Measurements from ENCODE around the gene ETFB.

Gene ETFB

DNA sequence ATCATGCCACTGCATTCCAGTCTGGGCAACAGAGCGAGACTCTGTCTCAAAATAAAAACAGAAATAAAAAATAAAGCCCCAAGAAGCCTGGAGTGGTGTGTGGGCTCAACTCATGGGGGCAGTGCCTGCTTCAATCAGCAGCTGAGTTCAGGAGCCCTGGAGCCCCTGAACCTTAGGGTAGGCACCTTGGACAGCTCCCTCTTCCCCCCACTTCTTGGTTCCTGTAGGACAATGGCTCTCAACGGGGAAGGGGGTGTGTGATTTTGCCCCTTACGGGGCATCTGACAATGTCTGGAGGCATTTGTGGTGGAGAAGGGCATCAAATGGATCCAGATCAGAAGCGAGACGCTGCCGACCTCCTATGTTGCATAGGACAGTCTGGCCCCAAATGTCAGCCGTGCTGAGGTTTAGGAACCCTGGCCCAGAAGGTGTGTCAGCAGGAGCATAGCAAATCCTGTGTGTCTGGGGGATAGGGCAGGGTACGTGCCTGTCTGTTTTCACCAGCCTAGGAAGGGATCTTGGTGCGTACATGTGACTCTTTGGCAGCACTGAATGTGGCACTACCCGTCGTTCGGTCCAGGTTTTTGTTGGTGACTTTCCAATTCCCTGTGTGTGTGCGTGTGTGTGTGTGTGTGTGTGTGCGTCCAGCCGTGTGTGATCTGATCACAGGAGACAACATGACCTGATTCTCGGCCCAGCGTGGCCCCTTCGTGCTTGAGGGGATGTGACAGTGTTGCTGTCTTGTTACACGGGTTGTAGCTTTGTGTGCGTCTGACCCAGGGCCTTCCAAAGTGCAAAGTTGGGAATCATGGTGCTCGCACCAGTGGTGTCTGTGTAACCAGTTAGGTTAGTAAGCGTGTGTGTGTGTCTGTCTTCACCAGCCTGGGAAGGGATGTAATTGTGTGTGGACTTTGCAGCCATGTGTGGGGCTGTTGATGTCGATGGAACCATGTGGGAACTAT lies 47.2 kb downstream of the ETFB start:
- Histone ChIP-seq H3K27me3 (ENCODE audit: insufficient read depth, low read length) (no peaks in the 10 kb centered on the region; the same call in 1 of the 2 replicates), H3K4me1 (ENCODE audit: insufficient read depth, low read length) (no peaks in the 10 kb centered on the region), H3K27ac (ENCODE audit: low read length) (no peak overlapping the region), H3K9me3 (ENCODE audit: insufficient read depth, low read depth, low read length) (no peaks in the 10 kb centered on the region), H3K4me3 (ENCODE audit: low read length) (no peak overlapping the region), H3K36me3 (ENCODE audit: insufficient read depth, low read depth, low read length) (no peaks in the 10 kb centered on the region), H3K9ac (ENCODE audit: low read depth, low read length) (no peak overlapping the region)

DNA sequence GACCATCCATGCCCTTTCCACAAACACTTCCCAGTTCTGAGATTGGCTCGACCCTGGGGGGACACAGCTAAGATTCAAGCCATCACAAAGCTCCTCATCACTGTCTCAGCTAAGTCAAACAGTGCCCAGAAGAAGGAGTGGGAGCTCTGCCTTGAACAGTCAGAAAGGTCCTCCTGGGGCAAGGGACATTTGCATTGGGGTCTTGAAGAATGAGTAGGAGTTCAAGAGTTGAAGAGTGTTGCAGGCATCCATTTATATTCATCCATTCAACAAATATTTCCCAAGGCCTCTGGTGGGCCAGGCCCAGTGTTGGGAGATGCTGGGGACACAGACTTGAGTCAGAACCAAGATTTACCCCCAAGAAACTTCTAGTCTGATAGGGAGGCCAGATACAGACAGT lies 48.2 kb downstream of the ETFB start:
- no peaks in the 10 kb centered on the region for H3K9me3 ChIP-seq (ENCODE audit: insufficient read depth, low read depth, low read length)
- H3K27me3 ChIP-seq (ENCODE audit: insufficient read depth, low read length), result peaks cover 4% of the 10 kb centered on the region; the same call in 1 of the 2 replicates
- peaks cover 4% of the 10 kb centered on the region; the same call in 1 of the 2 replicates for H3K4me1 ChIP-seq (ENCODE audit: insufficient read depth, low read length)
- H3K4me3 ChIP-seq (ENCODE audit: low read length), result no peak overlapping the region
- no peaks in the 10 kb centered on the region for H3K36me3 ChIP-seq (ENCODE audit: insufficient read depth, low read depth, low read length)
- H3K9ac ChIP-seq (ENCODE audit: low read depth, low read length), result no peak overlapping the region
- H3K27ac ChIP-seq (ENCODE audit: low read length), result no peak overlapping the region

DNA sequence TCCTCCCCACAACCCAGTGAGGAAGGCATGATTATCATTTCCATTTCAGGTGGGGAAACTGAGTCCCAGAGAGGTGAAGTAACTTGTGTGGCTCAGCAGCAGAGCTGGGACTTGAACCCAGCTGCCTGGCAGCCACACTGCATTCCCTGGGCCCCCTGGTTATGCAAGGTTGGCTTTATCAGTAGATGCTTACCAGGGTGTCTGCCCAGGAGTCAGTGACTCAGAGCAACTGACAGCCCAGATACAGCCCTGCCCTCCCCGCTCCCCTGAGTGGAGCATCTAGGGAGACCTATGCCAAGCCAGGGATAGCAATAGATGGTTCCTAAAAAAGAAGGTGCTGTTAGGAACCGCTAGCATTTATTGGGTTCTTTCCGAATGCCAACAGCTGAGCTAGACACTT lies 48.8 kb downstream of the ETFB start:
- H3K4me1 ChIP-seq (ENCODE audit: insufficient read depth, low read length), result peaks cover 6% of the 10 kb centered on the region; the same call in 1 of the 2 replicates
- no peak overlapping the region for H3K4me3 ChIP-seq (ENCODE audit: low read length)
- H3K27me3 ChIP-seq (ENCODE audit: insufficient read depth, low read length), result peaks cover 5% of the 10 kb centered on the region
- no peaks in the 10 kb centered on the region for H3K9me3 ChIP-seq (ENCODE audit: insufficient read depth, low read depth, low read length)
- no peak overlapping the region for H3K9ac ChIP-seq (ENCODE audit: low read depth, low read length)
- H3K36me3 ChIP-seq (ENCODE audit: insufficient read depth, low read depth, low read length), result no peaks in the 10 kb centered on the region
- H3K27ac ChIP-seq (ENCODE audit: low read length), result no peak overlapping the region

- Histone ChIP-seq H3K4me1 (ENCODE audit: insufficient read depth, low read length) (peaks cover 9% of the 10 kb centered on the region; the same call in 1 of the 2 replicates), H3K27ac (ENCODE audit: low read length) (no peak overlapping the region)
Measured at GRCh38 chr19:51316688-51317087, 49.5 kb downstream of the ETFB start.

DNA sequence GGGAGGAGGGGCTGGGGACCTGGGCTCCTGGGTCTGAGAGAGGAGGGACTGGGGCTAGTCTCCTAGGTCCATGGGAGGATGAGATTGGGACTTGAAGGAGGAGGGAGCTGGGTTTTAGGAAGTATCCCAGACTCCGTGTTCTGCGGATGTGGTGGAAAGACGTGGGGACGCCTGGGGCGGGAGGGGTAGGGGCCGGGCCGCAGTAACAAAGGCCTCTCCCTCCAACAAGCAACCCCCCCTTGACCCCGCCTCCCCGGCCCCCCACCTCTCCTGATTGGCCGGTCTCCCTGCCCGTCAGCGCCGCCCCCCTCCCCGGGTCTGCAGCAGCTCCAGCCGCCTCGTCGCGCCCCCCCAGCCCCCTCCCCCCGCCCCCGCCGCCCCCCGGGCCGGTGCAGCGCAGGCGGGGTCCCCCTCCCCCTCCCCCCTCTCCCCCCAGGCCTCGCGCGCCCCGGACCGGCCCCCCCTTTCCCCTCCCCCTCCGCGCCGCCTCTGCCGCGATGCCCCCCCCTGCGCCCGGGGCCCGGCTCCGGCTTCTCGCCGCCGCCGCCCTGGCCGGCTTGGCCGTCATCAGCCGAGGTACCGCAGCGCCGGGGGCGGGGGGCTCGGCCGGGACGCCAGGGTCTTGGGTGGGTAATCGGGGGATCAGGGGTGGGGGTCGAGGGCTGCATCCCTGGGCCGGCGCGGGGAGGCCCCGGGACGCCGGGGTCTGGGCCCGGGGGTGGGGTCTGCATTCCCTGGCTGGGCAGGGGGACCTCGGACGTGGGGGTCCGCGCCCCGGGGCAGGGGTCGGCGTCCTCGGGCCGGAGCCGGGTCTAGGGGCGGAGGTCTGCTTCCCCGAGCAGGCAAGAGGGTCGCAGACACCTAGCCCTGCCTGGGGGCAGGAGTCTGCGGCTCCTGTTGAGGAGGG lies 54.6 kb downstream of the ETFB start, which contains the start of gene IGLON5:
Gene IGLON5, plus strand, starts transcription at position 294 of the 907 bp plus-strand sequence. Its CDS starts 204 bp downstream, at position 498.
- Histone ChIP-seq H3K4me3 (ENCODE audit: low read length) (peak within 1 kb of the TSS; percentile 69), H3K36me3 (ENCODE audit: insufficient read depth, low read depth, low read length) (no peaks in the 10 kb centered on the region), H3K9ac (ENCODE audit: low read depth, low read length) (peak within 1 kb of the TSS; percentile 45; the same call in 1 of the 2 replicates), H3K9me3 (ENCODE audit: insufficient read depth, low read depth, low read length) (peaks cover 5% of the 10 kb centered on the region; the same call in 1 of the 2 replicates), H3K27ac (ENCODE audit: low read length) (no peak within 1 kb of the TSS), H3K4me1 (ENCODE audit: insufficient read depth, low read length) (peaks cover 9% of the 10 kb centered on the region; the same call in 1 of the 2 replicates), H3K27me3 (ENCODE audit: insufficient read depth, low read length) (peaks cover 9% of the 10 kb centered on the region; the same call in 1 of the 2 replicates)

More at GRCh38 chr19:51316688-51317087, 49.5 kb downstream of the ETFB start:
- H3K36me3 ChIP-seq (ENCODE audit: insufficient read depth, low read depth, low read length), result no peaks in the 10 kb centered on the region
- no peak overlapping the region for H3K9ac ChIP-seq (ENCODE audit: low read depth, low read length)
- H3K9me3 ChIP-seq (ENCODE audit: insufficient read depth, low read depth, low read length), result no peaks in the 10 kb centered on the region
- H3K4me3 ChIP-seq (ENCODE audit: low read length), result no peak overlapping the region
- H3K27me3 ChIP-seq (ENCODE audit: insufficient read depth, low read length), result peaks cover 9% of the 10 kb centered on the region; the same call in 1 of the 2 replicates

DNA sequence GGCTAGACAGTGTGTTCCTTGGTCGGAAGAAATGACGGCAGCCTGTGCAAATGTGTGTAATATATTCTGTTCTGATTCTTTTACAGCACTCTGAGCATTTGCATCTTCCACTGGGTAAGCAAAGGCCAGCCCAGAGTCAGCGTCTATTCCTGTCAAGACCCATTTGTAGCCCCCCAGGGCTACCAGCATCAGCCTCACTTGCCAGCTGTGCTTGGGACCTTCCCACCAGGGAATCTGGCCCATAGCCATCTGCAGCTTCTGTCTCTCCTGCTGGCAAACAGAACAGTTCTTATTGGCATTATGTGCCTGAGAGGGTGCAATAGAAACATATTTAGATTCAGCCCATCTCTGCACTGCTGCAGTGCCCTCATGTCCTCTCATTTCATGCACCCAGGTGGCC lies 60.7 kb downstream of the ETFB start:
- H3K9me3 ChIP-seq (ENCODE audit: insufficient read depth, low read depth, low read length), result peaks cover 13% of the 10 kb centered on the region
- no peaks in the 10 kb centered on the region for H3K4me1 ChIP-seq (ENCODE audit: insufficient read depth, low read length)
- no peaks in the 10 kb centered on the region for H3K27me3 ChIP-seq (ENCODE audit: insufficient read depth, low read length)
- H3K9ac ChIP-seq (ENCODE audit: low read depth, low read length), result no peak overlapping the region
- no peak overlapping the region for H3K27ac ChIP-seq (ENCODE audit: low read length)
- no peaks in the 10 kb centered on the region for H3K36me3 ChIP-seq (ENCODE audit: insufficient read depth, low read depth, low read length)
- no peak overlapping the region for H3K4me3 ChIP-seq (ENCODE audit: low read length)

DNA sequence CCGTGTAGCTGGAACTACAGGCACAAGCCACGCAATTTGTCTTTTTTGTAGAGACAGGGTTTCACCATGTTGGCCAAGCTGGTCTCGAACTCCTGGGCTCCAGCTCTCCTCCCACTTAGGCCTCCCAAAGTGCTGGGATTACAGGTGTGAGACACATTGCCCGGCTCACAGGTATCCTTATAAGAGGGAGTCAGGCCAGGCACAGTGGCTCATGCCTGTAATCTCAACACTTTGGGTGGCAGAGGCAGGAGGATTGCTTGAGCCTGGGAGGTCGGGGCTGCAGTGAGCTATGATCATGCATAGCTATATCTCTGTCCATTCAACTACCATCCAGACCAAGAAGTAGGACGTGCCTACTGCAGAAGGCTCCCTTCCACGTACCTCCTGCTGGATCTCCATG lies 64.9 kb downstream of the ETFB start:
- Histone ChIP-seq H3K27me3 (ENCODE audit: insufficient read depth, low read length) (no peaks in the 10 kb centered on the region), H3K9me3 (ENCODE audit: insufficient read depth, low read depth, low read length) (peaks cover 8% of the 10 kb centered on the region; the same call in 1 of the 2 replicates), H3K27ac (ENCODE audit: low read length) (no peak overlapping the region), H3K4me1 (ENCODE audit: insufficient read depth, low read length) (no peaks in the 10 kb centered on the region), H3K36me3 (ENCODE audit: insufficient read depth, low read depth, low read length) (no peaks in the 10 kb centered on the region), H3K9ac (ENCODE audit: low read depth, low read length) (no peak overlapping the region), H3K4me3 (ENCODE audit: low read length) (no peak overlapping the region)

DNA sequence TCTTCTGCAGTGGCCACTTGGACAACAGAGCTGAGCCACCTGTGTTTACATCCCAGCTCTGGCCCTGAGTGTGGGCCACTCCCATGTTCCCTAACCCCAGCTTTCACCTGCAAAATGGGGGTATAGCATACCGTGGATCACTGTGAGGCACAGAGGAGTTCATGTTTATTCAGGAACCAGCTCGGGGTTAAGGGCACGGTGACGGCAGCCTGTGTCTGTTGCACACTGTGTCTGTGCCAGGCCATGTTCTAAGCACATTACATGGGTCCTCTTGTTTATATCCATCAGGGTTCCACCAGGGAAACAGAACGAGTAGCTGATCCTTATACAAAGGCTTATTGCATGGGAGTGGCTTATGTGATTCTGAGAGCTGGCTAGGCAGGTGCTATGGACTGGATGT lies 68.8 kb downstream of the ETFB start:
- no peaks in the 10 kb centered on the region for H3K9me3 ChIP-seq (ENCODE audit: insufficient read depth, low read depth, low read length)
- no peak overlapping the region for H3K27ac ChIP-seq (ENCODE audit: low read length)
- H3K27me3 ChIP-seq (ENCODE audit: insufficient read depth, low read length), result no peaks in the 10 kb centered on the region
- no peaks in the 10 kb centered on the region for H3K36me3 ChIP-seq (ENCODE audit: insufficient read depth, low read depth, low read length)
- peaks cover 37% of the 10 kb centered on the region for H3K4me1 ChIP-seq (ENCODE audit: insufficient read depth, low read length)
- no peak overlapping the region for H3K4me3 ChIP-seq (ENCODE audit: low read length)
- no peak overlapping the region for H3K9ac ChIP-seq (ENCODE audit: low read depth, low read length)

DNA sequence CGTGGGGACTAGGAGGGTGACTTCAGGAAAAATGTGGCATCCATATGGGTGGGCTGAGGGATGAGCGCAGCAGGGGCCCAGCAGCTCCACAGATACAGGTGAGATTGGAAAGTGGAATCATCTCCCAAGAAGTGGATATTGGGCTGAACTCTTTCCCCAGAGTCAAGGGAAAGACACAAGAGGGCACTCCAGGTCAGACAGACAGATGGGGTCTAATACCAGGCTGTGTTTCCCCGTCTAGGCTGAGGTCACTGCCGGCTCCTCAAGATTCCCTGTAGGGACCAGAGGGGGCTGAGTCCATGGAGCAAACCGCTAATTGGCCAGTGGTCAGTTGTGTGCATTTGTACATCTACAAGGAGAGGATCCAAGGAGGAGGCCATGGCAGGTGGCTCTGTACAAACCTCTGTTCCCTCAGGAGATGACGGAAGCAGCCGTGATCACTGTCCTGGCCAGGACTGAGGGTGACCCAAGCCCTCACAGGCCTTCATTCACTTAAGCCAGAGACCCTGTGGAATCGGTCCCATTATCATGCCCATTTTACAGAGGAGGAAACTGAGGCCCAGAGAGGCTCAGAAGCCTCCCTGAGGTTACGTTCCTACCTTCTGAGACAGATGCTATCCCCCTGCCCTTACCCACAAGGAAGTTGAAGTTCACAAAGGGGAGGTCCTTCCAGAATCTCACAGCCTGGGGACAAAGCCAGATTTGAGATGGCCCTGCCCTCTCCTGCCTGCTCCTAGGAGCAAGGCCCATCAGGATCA lies 69.7 kb downstream of the ETFB start:
- no peaks in the 10 kb centered on the region for H3K27me3 ChIP-seq (ENCODE audit: insufficient read depth, low read length)
- H3K9me3 ChIP-seq (ENCODE audit: insufficient read depth, low read depth, low read length), result no peaks in the 10 kb centered on the region
- H3K4me3 ChIP-seq (ENCODE audit: low read length), result no peak overlapping the region
- peaks cover 38% of the 10 kb centered on the region for H3K4me1 ChIP-seq (ENCODE audit: insufficient read depth, low read length)
- no peak overlapping the region for H3K9ac ChIP-seq (ENCODE audit: low read depth, low read length)
- no peaks in the 10 kb centered on the region for H3K36me3 ChIP-seq (ENCODE audit: insufficient read depth, low read depth, low read length)
- no peak overlapping the region for H3K27ac ChIP-seq (ENCODE audit: low read length)

GRCh38 chr19:51295382-51296126 lies 70.6 kb downstream of the ETFB start:
- H3K27me3 ChIP-seq (ENCODE audit: insufficient read depth, low read length), result no peaks in the 10 kb centered on the region
- no peaks in the 10 kb centered on the region for H3K9me3 ChIP-seq (ENCODE audit: insufficient read depth, low read depth, low read length)
- H3K27ac ChIP-seq (ENCODE audit: low read length), result no peak overlapping the region
- no peak overlapping the region for H3K4me3 ChIP-seq (ENCODE audit: low read length)
- peaks cover 38% of the 10 kb centered on the region for H3K4me1 ChIP-seq (ENCODE audit: insufficient read depth, low read length)
- H3K36me3 ChIP-seq (ENCODE audit: insufficient read depth, low read depth, low read length), result no peaks in the 10 kb centered on the region
- H3K9ac ChIP-seq (ENCODE audit: low read depth, low read length), result 0 out of 2 replicates have a peak overlapping the region, but pooled peaks have one; percentile 15
